Caki2 (cell line): ENCODE results near the gene SPDEF. TPM values are rescaled to one million over a fixed set of nuclear protein-coding genes. Genes with fewer than 3 reads are reported as not detected.

ENCODE experiments used
- DNase-seq: peaks from one replicate; pipeline ENCODE4 v3.0.0-alpha.2; 2015; ENCODE audit warnings: low read depth
- in situ Hi-C: cut with HindIII; loops from 2 replicates; pipeline ENCODE4 v1.10.0; 2016; ENCODE audit warnings: low sequenced_read_pairs, low pct_unique_long_range_greater_than_20kb, mixed read lengths
- total RNA-seq: library from RNA; depleted of rRNA; stranded (reverse); fragments of >200 nt; shearing (Covaris generic); gene quantifications from 2 replicates; pipeline ENCODE4 v1.2.3, GENCODE V29; 2014; ENCODE audit warnings: low replicate concordance

Gene SPDEF
- total RNA-seq, 1 experiment from 2014 or later, result 0.24 TPM

GRCh38 chr6:34524971-34525370 lies 31.2 kb downstream of the SPDEF start:
- in situ Hi-C loops, result no loop called here
- DNase-seq, result no peak

GRCh38 chr6:34524499-34524898 lies 31.6 kb downstream of the SPDEF start:
- in situ Hi-C loops, result no loop called here
- no peak for DNase-seq

- no peak for DNase-seq
- in situ Hi-C loops, result no loop called here
Measured at GRCh38 chr6:34523441-34524206, 32.5 kb downstream of the SPDEF start.

- no peak for DNase-seq
Measured at GRCh38 chr6:34522761-34523160, 33.4 kb downstream of the SPDEF start.

GRCh38 chr6:34521463-34522285 lies 34.5 kb downstream of the SPDEF start:
- in situ Hi-C loops, result no loop called here
- no peak for DNase-seq

More at GRCh38 chr6:34522761-34523160, 33.4 kb downstream of the SPDEF start:
- in situ Hi-C loops, result no loop called here

- no peak for DNase-seq
- in situ Hi-C loops, result no loop called here
Measured at GRCh38 chr6:34520645-34521462, 35.3 kb downstream of the SPDEF start.

GRCh38 chr6:34519971-34520644 lies 36.0 kb downstream of the SPDEF start:
- in situ Hi-C loops, result no loop called here
- DNase-seq, result no peak

GRCh38 chr6:34518669-34519365 lies 37.3 kb downstream of the SPDEF start:
- DNase-seq, result no peak
- in situ Hi-C loops, result no loop called here

GRCh38 chr6:34517966-34518365 lies 38.2 kb downstream of the SPDEF start:
- in situ Hi-C loops, result no loop called here
- no peak for DNase-seq

- in situ Hi-C loops, result no loop called here
- no peak for DNase-seq
Measured at GRCh38 chr6:34517461-34517881, 38.7 kb downstream of the SPDEF start.

- in situ Hi-C loops, result no loop called here
Measured at GRCh38 chr6:34516391-34517324, 39.5 kb downstream of the SPDEF start.

GRCh38 chr6:34515473-34516387 lies 40.4 kb downstream of the SPDEF start:
- in situ Hi-C loops, result no loop called here
- no peak for DNase-seq

More at GRCh38 chr6:34516391-34517324, 39.5 kb downstream of the SPDEF start:
- no peak for DNase-seq

GRCh38 chr6:34514593-34515472 lies 41.3 kb downstream of the SPDEF start:
- no peak for DNase-seq
- in situ Hi-C loops, result no loop called here

- DNase-seq, result no peak
- in situ Hi-C loops, result no loop called here
Measured at GRCh38 chr6:34514112-34514511, 42.0 kb downstream of the SPDEF start.

- DNase-seq, result no peak
- in situ Hi-C loops, result no loop called here
Measured at GRCh38 chr6:34513646-34514045, 42.5 kb downstream of the SPDEF start.
